GM12873 (cell line): ENCODE results near the gene GPR42.

Source experiments
- CTCF ChIP-seq: IDR thresholded peaks from 2 replicates; pipeline ENCODE4 v1.5.1; 2012; ENCODE audit warnings: low read depth, mild to moderate bottlenecking, moderate library complexity, low read length, control low read depth; ENCODE audit not compliant: insufficient read depth; ENCODE audit errors: missing control alignments

GPR42 gene

GRCh38 chr19:35331551-35332214 lies 39.2 kb upstream of the GPR42 start:
- TF ChIP-seq CTCF: no peak

GRCh38 chr19:35332817-35333216 lies 38.1 kb upstream of the GPR42 start:
- TF ChIP-seq CTCF: peak; percentile 18

GRCh38 chr19:35334144-35334753 lies 36.6 kb upstream of the GPR42 start:
- TF ChIP-seq CTCF: no peak

- TF ChIP-seq CTCF: no peak
Observed at GRCh38 chr19:35336166-35336955, 34.5 kb upstream of the GPR42 start.

- TF ChIP-seq CTCF: no peak
Observed at GRCh38 chr19:35337097-35337983, 33.5 kb upstream of the GPR42 start.

GRCh38 chr19:35337984-35338296 lies 32.9 kb upstream of the GPR42 start:
- TF ChIP-seq CTCF: no peak

GRCh38 chr19:35340431-35340830 lies 30.4 kb upstream of the GPR42 start:
- TF ChIP-seq CTCF: no peak
